ENCODE data around the gene RALGPS1.

DNA sequence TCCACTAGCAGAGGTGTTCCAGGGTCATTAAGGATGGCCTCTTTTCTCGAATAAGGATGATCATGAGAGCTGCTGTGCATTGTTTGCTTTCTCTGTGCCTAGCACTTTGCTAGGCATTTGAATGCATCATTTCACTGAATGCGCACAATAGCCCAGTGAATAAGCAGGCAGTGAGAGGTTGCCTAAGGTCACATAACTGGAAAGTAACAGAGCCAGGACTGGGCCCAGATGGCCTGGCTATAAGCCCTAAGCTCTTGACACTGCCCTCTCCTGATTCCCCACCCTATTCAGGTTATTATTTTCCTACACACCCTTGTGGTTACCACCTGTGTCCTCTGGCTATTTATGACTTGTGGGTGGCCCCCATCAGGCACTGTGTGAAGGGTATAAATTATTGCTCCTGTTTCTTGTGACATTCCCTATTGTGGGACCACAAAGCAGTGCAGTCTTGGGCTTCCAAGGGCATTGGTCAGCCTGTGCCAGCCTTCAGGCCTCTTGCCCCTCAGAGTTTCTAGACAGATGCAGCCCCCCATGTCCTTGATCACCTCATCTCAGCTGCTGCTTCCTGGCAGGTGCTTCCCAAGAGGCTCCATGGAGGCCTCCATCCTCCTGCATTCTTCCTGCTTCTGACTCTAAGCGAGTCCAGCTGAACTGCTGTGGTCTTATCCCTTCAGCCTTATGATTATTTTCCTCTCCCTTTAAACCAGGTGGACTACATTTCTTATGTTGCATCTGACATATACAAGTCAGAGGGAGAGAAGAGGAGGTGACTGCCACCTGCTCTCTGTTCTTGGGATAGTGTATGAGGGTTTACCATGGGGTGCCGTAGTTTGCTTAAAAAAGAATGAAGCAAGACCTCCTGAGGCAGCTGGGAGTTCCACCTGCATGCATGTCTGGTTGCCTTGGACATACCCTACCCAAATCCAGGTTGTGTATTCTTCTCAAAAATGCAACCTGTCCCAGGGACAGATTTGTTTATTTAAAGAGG lies 160.3 kb downstream of the RALGPS1 start:
- no peak for TF ChIP-seq CTCF (IDR thresholded peaks at IDR 0.05)
- no peak for TF ChIP-seq RAD21 (conservative IDR thresholded peaks at IDR 0.05 in 1 of 2, IDR thresholded peaks at IDR 0.05 in 1 of 2)
- no peak for TF ChIP-seq EHMT2 (IDR thresholded peaks at IDR 0.05; ENCODE audit: low read depth)
- TF ChIP-seq BHLHE40 (IDR thresholded peaks at IDR 0.05; ENCODE audit: low read depth, low read length), result no peak
- no peak for TF ChIP-seq NFE2L2 (conservative IDR thresholded peaks at IDR 0.05; ENCODE audit: low read length)
- no peak for TF ChIP-seq POLR2A (IDR thresholded peaks at IDR 0.05; ENCODE audit: low read length)
- no peak for TF ChIP-seq KDM5A (IDR thresholded peaks at IDR 0.05)

Measured in A549 (cell line).